ENCODE data around the gene RNASEL. TPM values are rescaled to one million over a fixed set of nuclear protein-coding genes. Genes with fewer than 3 reads are reported as not detected.

The RNASEL gene
- total and polyA plus RNA-seq, 2 of the 4 experiments (the other 2 are of a cell fraction) = 2.5 to 6.5 TPM

- no peaks in the 10 kb centered on the region for H3K9me3 ChIP-seq (ENCODE audit: control insufficient read depth, insufficient read depth, low read length)
- no peak overlapping the region for H3K4ac ChIP-seq (ENCODE audit: low read depth, low read length)
- BruUV-seq (replicated peaks) = no TSS peak
- no CpG with 5 or more reads among the region's 17 CpGs for WGBS, 2 experiments (ENCODE audit: extremely low coverage in 2 of 2, insufficient read length in 1 of 2)
- peaks cover 11% of the 10 kb centered on the region; the same call in 1 of the 2 replicates for H3K4me1 ChIP-seq (ENCODE audit: control insufficient read depth, insufficient read depth, low read length)
- H4K20me1 ChIP-seq (ENCODE audit: insufficient read depth, low read length) = no peaks in the 10 kb centered on the region
- H2BK120ac ChIP-seq (ENCODE audit: low read depth, low read length) = no peak overlapping the region
- H4K91ac ChIP-seq (ENCODE audit: insufficient read depth, low read depth, low read length) = no peak overlapping the region
- no peak overlapping the region for H2AK9ac ChIP-seq (replicated peaks; ENCODE audit: low read depth, low read length, poor library complexity)
- no peak overlapping the region for H2AK5ac ChIP-seq (ENCODE audit: low read depth, low read length)
- no peak overlapping the region for H3K14ac ChIP-seq (replicated peaks; ENCODE audit: low read depth, low read length)
- in situ Hi-C loops (cut with MboI; ENCODE audit: low sequenced_read_pairs) = no loop called here
- ATAC-seq (ENCODE audit: low read depth) (no peak), DNase-seq (peak; percentile 25)
- H3K9me1 ChIP-seq (ENCODE audit: insufficient read depth, low read length) = no peaks in the 10 kb centered on the region; the same call in 1 of the 2 replicates
- no peak overlapping the region for H3K4me3 ChIP-seq (ENCODE audit: insufficient read depth, low read depth, low read length)
- CTCF ChIA-PET = interaction anchor here (1.0 to 1.3 kb wide), 3 partner anchors 11 to 171 kb away, joined by 3 read pairs; no protein-coding TSS in a partner anchor
- H3K27ac ChIP-seq (ENCODE audit: insufficient read depth, low read length) = no peak overlapping the region
- intact Hi-C loops (cut with micrococcal nuclease) = loop anchor here (5.0 kb wide), 1 partner anchor 166 kb away; no protein-coding TSS in a partner anchor
- no peak for TF ChIP-seq BHLHE40 (IDR thresholded peaks at IDR 0.05; ENCODE audit: low read depth, low read length)
- TF ChIP-seq SMC3 (IDR thresholded peaks at IDR 0.05; ENCODE audit: low read depth, low read length) = no peak
- TF ChIP-seq CEBPB (IDR thresholded peaks at IDR 0.05; ENCODE audit: low read depth, low read length) = peak; percentile 70
- no peak for TF ChIP-seq MXI1 (IDR thresholded peaks at IDR 0.05; ENCODE audit: borderline replicate concordance, low read depth, low read length)
- no peak for TF ChIP-seq ELK1 (IDR thresholded peaks at IDR 0.05; ENCODE audit: borderline replicate concordance, low read depth, low read length)
- peaks cover 18% of the 10 kb centered on the region for H3K27me3 ChIP-seq (ENCODE audit: control insufficient read depth, insufficient read depth, low read length)
- H3K36me3 ChIP-seq (ENCODE audit: control insufficient read depth, insufficient read depth, low read length) = no peaks in the 10 kb centered on the region
- POLR2A ChIA-PET (ENCODE audit: unreplicated experiment) = no interaction called here
- no peak overlapping the region for H2BK15ac ChIP-seq (ENCODE audit: low read depth, low read length)
- no peak overlapping the region for H4K5ac ChIP-seq (ENCODE audit: low read depth, low read length)
- peak overlapping the region; percentile 71; the same call in 1 of the 2 replicates for H3K4me2 ChIP-seq (ENCODE audit: low read depth, low read length)
- H3K79me1 ChIP-seq (ENCODE audit: low read depth in 1 of 2, low read length in 2 of 2) = no peaks in the 10 kb centered on the region
- no peak overlapping the region for H2BK20ac ChIP-seq (ENCODE audit: low read depth, low read length)
- no peak overlapping the region for H3K56ac ChIP-seq (ENCODE audit: extremely low read depth, insufficient read depth, low read length)
- dilution Hi-C loops (cut with HindIII; ENCODE audit: low sequenced_read_pairs, unreplicated experiment) = no loop called here
- H3K9ac ChIP-seq (ENCODE audit: low read depth, low read length) = no peak overlapping the region
- H2AFZ ChIP-seq (replicated peaks; ENCODE audit: low read length, poor library complexity) = peak overlapping the region; percentile 48
- H4K8ac ChIP-seq (ENCODE audit: low read depth in 2 of 2, low read length in 2 of 2) = no peak overlapping the region
- no peak overlapping the region for H2BK5ac ChIP-seq (ENCODE audit: low read depth, low read length, poor library complexity, severe bottlenecking)
- H3K23ac ChIP-seq (ENCODE audit: low read depth, low read length) = no peak overlapping the region
- no peak overlapping the region for H3K18ac ChIP-seq (ENCODE audit: low read depth, low read length)
These were observed 27.3 kb upstream of the RNASEL start for GRCh38 chr1:182616130-182617013.
